MM.1S (cell line): ENCODE results near the gene WDR77.

ENCODE experiments used
- DNase-seq: peaks from one replicate; pipeline ENCODE4 v3.0.0-alpha.2; 2015
- H2AFZ ChIP-seq: fragments of 300-600 bp; sonication (generic); 2 replicates; pipeline ENCODE4 v1.6.0; 2016; ENCODE audit warnings: antibody characterized with exemption, low read length
- H3F3A ChIP-seq: fragments of 300-600 bp; sonication (generic); 2 replicates; pipeline ENCODE4 v1.6.1; 2016; ENCODE audit warnings: mild to moderate bottlenecking, antibody characterized with exemption, low read length, moderate library complexity, mixed read lengths; ENCODE audit not compliant: insufficient read depth
- H3K27ac ChIP-seq: fragments of 300-600 bp; sonication (generic); 2 replicates; pipeline ENCODE4 v1.5.1; 2016; ENCODE audit warnings: mild to moderate bottlenecking, low read length
- H3K27me3 ChIP-seq: fragments of 300-600 bp; sonication (generic); replicated peaks from 2 replicates; pipeline ENCODE4 v1.6.0; 2016; ENCODE audit warnings: low read length; ENCODE audit not compliant: insufficient read depth
- H3K36me3 ChIP-seq: fragments of 300-600 bp; sonication (generic); replicated peaks from 2 replicates; pipeline ENCODE4 v1.6.1; 2016; ENCODE audit warnings: mild to moderate bottlenecking, low read length, mixed read lengths; ENCODE audit not compliant: insufficient read depth
- H3K4me1 ChIP-seq: fragments of 300-600 bp; sonication (generic); 2 replicates; pipeline ENCODE4 v1.6.1; 2016; ENCODE audit warnings: low read length, mixed read lengths
- H3K4me2 ChIP-seq: fragments of 300-600 bp; sonication (generic); 2 replicates; pipeline ENCODE4 v1.6.0; 2016; ENCODE audit warnings: low read depth, low read length
- H3K4me3 ChIP-seq: fragments of 300-600 bp; sonication (generic); 2 replicates; pipeline ENCODE4 v1.5.1; 2016; ENCODE audit warnings: low read length, mixed read lengths
- H3K79me2 ChIP-seq: fragments of 300-600 bp; sonication (generic); 2 replicates; pipeline ENCODE4 v1.6.1; 2016; ENCODE audit warnings: mixed run types, low read length, mixed read lengths
- H3K9ac ChIP-seq: fragments of 300-600 bp; sonication (generic); 2 replicates; pipeline ENCODE4 v1.6.1; 2016; ENCODE audit warnings: low read length, mixed read lengths
- H3K9me2 ChIP-seq: fragments of 300-600 bp; sonication (generic); replicated peaks from 2 replicates; pipeline ENCODE4 v1.6.1; 2016; ENCODE audit warnings: mild to moderate bottlenecking, low read length, mixed read lengths; ENCODE audit not compliant: insufficient read depth
- H3K9me3 ChIP-seq: fragments of 300-600 bp; sonication (generic); replicated peaks from 2 replicates; pipeline ENCODE4 v1.6.1; 2016; ENCODE audit warnings: mild to moderate bottlenecking, low read length, mixed read lengths; ENCODE audit not compliant: insufficient read depth
- H4K20me1 ChIP-seq: fragments of 300-600 bp; sonication (generic); 2 replicates; pipeline ENCODE4 v1.6.1; 2016; ENCODE audit warnings: mild to moderate bottlenecking, low read length, moderate library complexity, mixed read lengths; ENCODE audit not compliant: insufficient read depth
- EZH2 ChIP-seq: fragments of 300-600 bp; sonication (generic); optimal IDR thresholded peaks from 2 replicates; pipeline ENCODE3; 2017; ENCODE audit warnings: low read depth, mild to moderate bottlenecking, antibody characterized with exemption, low read length, mixed read lengths
- EZH2phosphoT487 ChIP-seq: fragments of 300-600 bp; sonication (generic); IDR thresholded peaks from 2 replicates; pipeline ENCODE4 v1.6.1; 2018; ENCODE audit warnings: antibody characterized with exemption, low read length
- TF ChIP-seq, protein P1 (sequence below): fragments of 300-600 bp; sonication (generic); IDR thresholded peaks from 2 replicates; pipeline ENCODE4 v1.5.1; 2016; ENCODE audit warnings: antibody characterized with exemption, low read length, mixed read lengths

WDR77 gene

DNA sequence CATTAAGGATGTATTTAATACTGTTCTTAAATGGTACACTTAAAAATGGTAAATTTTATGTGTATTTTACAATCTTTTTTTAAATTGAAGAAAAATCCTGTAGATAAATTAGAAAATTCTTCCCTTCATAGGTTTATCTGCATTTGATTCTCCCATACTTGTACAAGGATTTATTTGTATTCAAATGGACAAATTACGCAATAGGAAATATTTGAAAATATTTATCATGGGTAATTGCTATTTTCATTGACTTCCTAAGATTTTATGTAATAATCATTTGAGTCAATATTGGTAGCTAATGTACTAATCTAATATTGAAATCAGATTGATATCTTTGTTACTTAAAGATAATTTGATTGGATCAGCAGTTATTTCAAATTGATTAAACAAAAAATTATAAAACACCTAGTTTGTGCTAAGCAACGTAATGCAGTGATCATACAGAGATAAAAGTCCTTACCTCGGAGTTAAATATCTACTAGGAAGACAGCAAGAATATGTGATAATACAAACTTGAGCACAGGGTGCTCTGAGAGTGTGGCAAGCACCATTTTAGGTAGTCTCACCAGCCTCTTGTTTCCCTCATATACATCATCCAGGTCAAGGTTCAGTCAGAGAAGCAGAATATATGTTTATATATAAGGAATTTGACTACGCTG, 13.4 kb upstream of the WDR77 start:
- DNase-seq = no peak
- TF ChIP-seq, protein P1, sequence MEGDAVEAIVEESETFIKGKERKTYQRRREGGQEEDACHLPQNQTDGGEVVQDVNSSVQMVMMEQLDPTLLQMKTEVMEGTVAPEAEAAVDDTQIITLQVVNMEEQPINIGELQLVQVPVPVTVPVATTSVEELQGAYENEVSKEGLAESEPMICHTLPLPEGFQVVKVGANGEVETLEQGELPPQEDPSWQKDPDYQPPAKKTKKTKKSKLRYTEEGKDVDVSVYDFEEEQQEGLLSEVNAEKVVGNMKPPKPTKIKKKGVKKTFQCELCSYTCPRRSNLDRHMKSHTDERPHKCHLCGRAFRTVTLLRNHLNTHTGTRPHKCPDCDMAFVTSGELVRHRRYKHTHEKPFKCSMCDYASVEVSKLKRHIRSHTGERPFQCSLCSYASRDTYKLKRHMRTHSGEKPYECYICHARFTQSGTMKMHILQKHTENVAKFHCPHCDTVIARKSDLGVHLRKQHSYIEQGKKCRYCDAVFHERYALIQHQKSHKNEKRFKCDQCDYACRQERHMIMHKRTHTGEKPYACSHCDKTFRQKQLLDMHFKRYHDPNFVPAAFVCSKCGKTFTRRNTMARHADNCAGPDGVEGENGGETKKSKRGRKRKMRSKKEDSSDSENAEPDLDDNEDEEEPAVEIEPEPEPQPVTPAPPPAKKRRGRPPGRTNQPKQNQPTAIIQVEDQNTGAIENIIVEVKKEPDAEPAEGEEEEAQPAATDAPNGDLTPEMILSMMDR = no peak
- no peak for TF ChIP-seq EZH2phosphoT487
- no peaks in the 10 kb centered on the region; the same call in 1 of the 2 replicates for H3K36me3 ChIP-seq

DNA sequence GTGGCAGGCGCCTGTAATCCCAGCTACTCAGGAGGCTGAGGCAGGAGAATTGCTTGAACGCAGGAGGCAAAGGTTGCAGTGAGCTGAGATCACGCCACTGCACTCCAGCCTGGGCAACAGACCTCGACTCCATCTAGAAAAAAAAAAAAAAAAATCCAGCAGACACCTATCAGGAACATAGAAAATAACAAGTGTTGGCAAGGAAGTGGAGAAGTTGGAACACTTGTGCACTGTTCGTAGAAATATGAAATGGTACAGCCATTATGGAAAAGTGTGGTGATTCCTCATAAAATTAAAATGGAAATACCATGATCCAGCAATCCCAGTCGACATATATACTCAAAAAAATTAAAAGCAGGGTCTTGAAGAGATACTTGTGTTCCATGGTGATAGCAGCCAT, 12.7 kb upstream of the WDR77 start:
- no peaks in the 10 kb centered on the region; the same call in 1 of the 2 replicates for H3K36me3 ChIP-seq

More for the DNA sequence above, 13.4 kb upstream of the WDR77 start:
- H3K27me3 ChIP-seq = no peaks in the 10 kb centered on the region
- no peak overlapping the region for H3K4me3 ChIP-seq
- H3K9me2 ChIP-seq = no peaks in the 10 kb centered on the region
- H3K4me2 ChIP-seq = no peak overlapping the region
- H3F3A ChIP-seq = no peaks in the 10 kb centered on the region
- no peaks in the 10 kb centered on the region for H3K9me3 ChIP-seq
- no peak overlapping the region for H2AFZ ChIP-seq
- no peaks in the 10 kb centered on the region for H3K4me1 ChIP-seq
- no peak overlapping the region for H3K27ac ChIP-seq
- H3K9ac ChIP-seq = no peak overlapping the region
- H4K20me1 ChIP-seq = no peaks in the 10 kb centered on the region
- no peaks in the 10 kb centered on the region for H3K79me2 ChIP-seq

DNA sequence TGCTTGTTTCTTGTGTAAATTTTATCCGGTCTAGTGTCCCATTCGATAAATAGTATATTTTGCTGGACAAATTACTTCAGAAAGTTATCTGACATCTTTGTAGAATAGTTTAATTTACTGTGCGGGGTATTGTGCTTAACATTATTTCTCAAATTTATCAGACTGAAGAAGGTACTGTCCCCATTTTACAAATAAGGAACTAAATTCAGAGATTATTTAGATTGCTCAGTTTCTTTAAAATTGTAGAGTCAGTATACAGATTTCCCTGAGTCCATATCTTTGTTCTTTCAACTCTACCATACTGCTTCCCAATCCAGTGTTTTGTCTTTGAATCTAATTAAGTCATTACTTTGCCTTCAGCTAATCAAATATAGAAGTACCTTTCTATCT, 6.6 kb upstream of the WDR77 start:
- no peaks in the 10 kb centered on the region for H3K9me3 ChIP-seq
- H3F3A ChIP-seq = no peaks in the 10 kb centered on the region
- H3K27ac ChIP-seq = no peak overlapping the region
- H3K9me2 ChIP-seq = no peaks in the 10 kb centered on the region
- H4K20me1 ChIP-seq = no peaks in the 10 kb centered on the region
- H3K36me3 ChIP-seq = no peaks in the 10 kb centered on the region; the same call in 1 of the 2 replicates
- DNase-seq = no peak
- no peak overlapping the region for H2AFZ ChIP-seq
- TF ChIP-seq, protein P1 = no peak
- no peak for TF ChIP-seq EZH2
- TF ChIP-seq EZH2phosphoT487 = no peak
- H3K4me3 ChIP-seq = no peak overlapping the region
- H3K79me2 ChIP-seq = peaks cover 11% of the 10 kb centered on the region
- H3K9ac ChIP-seq = no peak overlapping the region
- no peaks in the 10 kb centered on the region for H3K27me3 ChIP-seq
- no peak overlapping the region for H3K4me2 ChIP-seq
- no peaks in the 10 kb centered on the region for H3K4me1 ChIP-seq

More for the DNA sequence above, 12.7 kb upstream of the WDR77 start:
- H2AFZ ChIP-seq = no peak overlapping the region
- no peak for DNase-seq
- no peaks in the 10 kb centered on the region for H4K20me1 ChIP-seq
- no peak overlapping the region for H3K4me3 ChIP-seq
- H3K9ac ChIP-seq = no peak overlapping the region
- H3F3A ChIP-seq = no peaks in the 10 kb centered on the region
- TF ChIP-seq EZH2phosphoT487 (no peak), EZH2 (no peak)
- TF ChIP-seq, protein P1 = no peak
- no peaks in the 10 kb centered on the region for H3K9me3 ChIP-seq
- no peaks in the 10 kb centered on the region for H3K9me2 ChIP-seq
- no peak overlapping the region for H3K27ac ChIP-seq
- H3K4me1 ChIP-seq = no peaks in the 10 kb centered on the region
- H3K4me2 ChIP-seq = no peak overlapping the region
- H3K27me3 ChIP-seq = no peaks in the 10 kb centered on the region
- H3K79me2 ChIP-seq = no peaks in the 10 kb centered on the region
